Bronchial epithelial cell (primary cell): Measurements from ENCODE around the gene ARGLU1. TPM values are rescaled to one million over a fixed set of nuclear protein-coding genes. Genes with fewer than 3 reads are reported as not detected.

ENCODE experiments used
- DNase-seq: peaks from one replicate; pipeline ENCODE4 v3.0.0-alpha.2; 2010; ENCODE audit warnings: low read depth
- FAIRE-seq: peaks from 2 replicates; lab custom pipeline; 2011; peaks lifted over from hg19 to GRCh38; lab: Jason Lieb, UNC
- H3K27me3 ChIP-seq: 2 replicates; pipeline ENCODE4 v1.5.1; 2011; ENCODE audit warnings: low read length; ENCODE audit not compliant: control insufficient read depth, insufficient read depth
- H3K36me3 ChIP-seq: 2 replicates; pipeline ENCODE4 v1.5.1; 2011; ENCODE audit warnings: low read length; ENCODE audit not compliant: control insufficient read depth, insufficient read depth
- H3K4me3 ChIP-seq: 2 replicates; pipeline ENCODE4 v1.5.1; 2011; ENCODE audit warnings: mild to moderate bottlenecking, low read depth, low read length, control low read depth
- CTCF ChIP-seq: IDR thresholded peaks from 2 replicates; pipeline ENCODE4 v1.5.1; 2011; ENCODE audit warnings: mild to moderate bottlenecking, moderate library complexity, low read length, control low read depth, inconsistent platforms; ENCODE audit not compliant: insufficient read depth, severe bottlenecking
- total RNA-seq: library from RNA; depleted of rRNA; stranded (reverse); fragments of >200 nt; gene quantifications from 2 replicates; pipeline ENCODE4 v1.2.1, GENCODE V29; 2014

The ARGLU1 gene
- total RNA-seq, 1 donor from 2014 or later: 31.9 TPM

GRCh38 chr13:106570299-106570852, 2.4 kb upstream of the ARGLU1 start:
- no peaks in the 10 kb centered on the region for H3K36me3 ChIP-seq
- DNase-seq (peak; percentile 80), FAIRE-seq (no peak)
- no peak for TF ChIP-seq CTCF
- H3K4me3 ChIP-seq: no peak overlapping the region
- no peaks in the 10 kb centered on the region for H3K27me3 ChIP-seq

DNA sequence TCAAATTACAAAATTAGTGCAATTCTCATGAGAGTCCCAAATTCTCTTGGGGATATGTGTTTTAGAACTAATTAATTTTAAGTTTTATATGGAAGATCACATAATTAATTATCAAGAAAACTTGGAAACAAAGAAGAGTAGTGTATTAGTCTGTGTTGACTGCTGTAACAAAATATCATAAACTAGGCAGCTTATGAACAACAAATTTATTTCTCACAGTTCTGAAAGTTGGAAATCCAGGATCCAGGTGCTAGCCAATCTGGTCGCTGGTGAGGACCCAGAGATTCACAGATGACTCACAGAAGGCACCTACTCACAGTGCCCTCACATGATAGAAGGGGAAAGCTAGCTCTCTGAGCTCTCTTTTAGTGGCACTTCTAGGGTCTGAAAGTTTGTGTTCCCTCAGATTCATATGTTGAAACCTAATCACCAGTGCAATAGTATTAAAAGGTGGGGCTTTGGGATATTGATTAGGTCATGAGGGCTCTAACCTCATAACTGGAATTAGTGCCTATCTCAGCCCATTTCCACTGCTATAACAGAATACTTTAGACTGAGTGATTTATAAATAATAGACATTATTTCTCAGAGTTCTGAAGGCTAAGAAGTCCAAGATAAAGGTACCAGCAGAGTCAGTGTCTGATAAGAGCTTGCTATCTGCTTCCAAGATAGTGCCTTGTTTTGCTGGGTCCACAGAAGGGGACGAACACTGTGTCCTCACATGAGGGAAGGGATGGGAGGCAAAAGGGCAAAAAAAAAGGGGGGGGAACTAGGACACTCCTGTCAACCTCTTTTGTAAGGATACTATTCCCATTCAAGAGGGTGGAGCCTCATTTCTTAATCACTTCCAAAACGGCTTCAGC, 1.5 kb upstream of the ARGLU1 start:
- DNase-seq: peak; percentile 59
- Histone ChIP-seq H3K4me3 (no peak overlapping the region), H3K27me3 (no peaks in the 10 kb centered on the region), H3K36me3 (no peaks in the 10 kb centered on the region)
- no peak for FAIRE-seq
- no peak for TF ChIP-seq CTCF

GRCh38 chr13:106568299-106569003, 514 bp upstream of the ARGLU1 start:
- Histone ChIP-seq H3K27me3 (no peaks in the 10 kb centered on the region), H3K4me3 (peak overlapping the region; percentile 18), H3K36me3 (no peaks in the 10 kb centered on the region)
- FAIRE-seq: no peak
- DNase-seq: no peak
- no peak for TF ChIP-seq CTCF

- FAIRE-seq: no peak
- TF ChIP-seq CTCF: no peak
- DNase-seq: peak; percentile 46
- Histone ChIP-seq H3K4me3 (peak overlapping the region; percentile 92), H3K27me3 (no peaks in the 10 kb centered on the region), H3K36me3 (no peaks in the 10 kb centered on the region)
Measured at GRCh38 chr13:106566641-106567473, 1.1 kb downstream of the ARGLU1 start.

DNA sequence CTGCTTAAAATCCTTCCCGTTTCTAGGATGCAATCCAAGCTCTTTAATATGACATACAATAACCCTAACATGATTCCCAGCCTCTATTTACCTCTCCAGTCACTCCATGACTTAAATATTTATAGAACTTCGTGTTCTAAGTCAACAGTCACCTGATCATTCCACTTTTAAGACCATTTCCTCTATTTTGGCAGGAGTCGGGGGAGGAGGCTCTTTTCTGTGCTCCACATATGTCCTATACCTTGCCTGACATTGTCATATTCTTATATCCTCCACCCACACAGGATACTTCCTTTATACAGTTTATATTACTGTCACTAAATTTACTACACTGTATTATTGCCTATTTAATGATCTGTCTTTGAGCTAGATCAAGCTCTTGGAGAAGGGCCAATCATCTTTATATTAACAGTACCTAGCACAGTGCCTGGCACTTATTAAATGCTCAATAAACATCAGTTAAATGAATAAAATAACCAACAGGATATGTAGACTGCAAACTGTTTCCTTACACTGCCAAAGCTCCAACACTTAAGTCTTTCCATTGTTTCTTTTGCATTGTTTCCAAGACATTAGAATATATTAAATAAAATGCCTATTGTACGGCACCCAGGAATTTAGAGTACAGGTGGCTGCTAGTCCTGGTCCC, 2.7 kb downstream of the ARGLU1 start:
- TF ChIP-seq CTCF: no peak
- no peaks in the 10 kb centered on the region for H3K36me3 ChIP-seq
- DNase-seq (no peak), FAIRE-seq (no peak)
- no peak overlapping the region for H3K4me3 ChIP-seq
- no peaks in the 10 kb centered on the region for H3K27me3 ChIP-seq
